Epithelial cell of proximal tubule (primary cell): ENCODE measurements around the gene NF1. TPM values are rescaled to one million over a fixed set of nuclear protein-coding genes. Genes with fewer than 3 reads are reported as not detected.

Source experiments
- DNase-seq: peaks from one replicate; pipeline ENCODE4 v3.0.0-alpha.2; 2011; ENCODE audit warnings: low read depth
- H3K4me3 ChIP-seq: 2 replicates; pipeline ENCODE4 v1.5.1; 2011; ENCODE audit warnings: low read depth, mild to moderate bottlenecking, low read length
- CTCF ChIP-seq: conservative IDR thresholded peaks from 2 replicates; pipeline ENCODE4 v1.5.1; 2012; ENCODE audit warnings: low read depth, mild to moderate bottlenecking, low read length
- total RNA-seq: library from RNA; depleted of rRNA; stranded (reverse); fragments of >200 nt; gene quantifications from 2 replicates; pipeline ENCODE4 v1.2.3, GENCODE V29; 2015

Gene NF1
- total RNA-seq, 1 donor from 2014 or later, result 40.2 TPM

GRCh38 chr17:31113939-31114338 is 19.2 kb downstream of the NF1 start:
- no peak overlapping the region for H3K4me3 ChIP-seq
- TF ChIP-seq CTCF, result no peak

GRCh38 chr17:31114956-31115555 is 20.3 kb downstream of the NF1 start:
- DNase-seq, result no peak
- TF ChIP-seq CTCF, result no peak
- H3K4me3 ChIP-seq, result no peak overlapping the region

More at GRCh38 chr17:31113939-31114338, 19.2 kb downstream of the NF1 start:
- no peak for DNase-seq

GRCh38 chr17:31116167-31116566 is 21.4 kb downstream of the NF1 start:
- no peak overlapping the region for H3K4me3 ChIP-seq
- no peak for DNase-seq
- no peak for TF ChIP-seq CTCF

GRCh38 chr17:31122746-31123145 is 28.0 kb downstream of the NF1 start:
- TF ChIP-seq CTCF, result no peak

GRCh38 chr17:31126318-31126717 is 31.5 kb downstream of the NF1 start:
- no peak for DNase-seq
- TF ChIP-seq CTCF, result no peak
- no peak overlapping the region for H3K4me3 ChIP-seq

More at GRCh38 chr17:31122746-31123145, 28.0 kb downstream of the NF1 start:
- DNase-seq, result no peak
- no peak overlapping the region for H3K4me3 ChIP-seq

GRCh38 chr17:31128241-31128640 is 33.5 kb downstream of the NF1 start:
- no peak for DNase-seq
- H3K4me3 ChIP-seq, result no peak overlapping the region
- no peak for TF ChIP-seq CTCF
